Stimulated activated CD8-positive, alpha-beta memory T cell treated with anti-CD3 and anti-CD28 coated beads, Interleukin-4, amount 100 ng/mL, for 24 hours (primary cell): Measurements from ENCODE around the gene LRIG2.
"Not testable (repeated sequence)": the region's sequence is repeated elsewhere in the genome, so short reads cannot be mapped to it uniquely, and the experiment has no call there.

Experiments
- DNase-seq: peaks from one replicate; pipeline ENCODE4 v3.0.0-alpha.2; 2020; ENCODE audit warnings: low read depth

LRIG2 gene

GRCh38 chr1:113072757-113073478 is at the start of gene LRIG2:
Gene LRIG2 (plus strand): TSS chr1:113073198. CDS start chr1:113073407, 209 bp downstream.
- peak; percentile 98 for DNase-seq

GRCh38 chr1:113023316-113023715 is 49.7 kb upstream of the LRIG2 start:
- DNase-seq = not testable (repeated sequence)

- no peak for DNase-seq
Observed at GRCh38 chr1:113027007-113027406, 46.0 kb upstream of the LRIG2 start.

- DNase-seq = no peak
Observed at GRCh38 chr1:113027449-113027848, 45.5 kb upstream of the LRIG2 start.

GRCh38 chr1:113029822-113030221 is 43.2 kb upstream of the LRIG2 start:
- no peak for DNase-seq

GRCh38 chr1:113031171-113031933 is 41.6 kb upstream of the LRIG2 start:
- DNase-seq = no peak

- DNase-seq = no peak
Observed at GRCh38 chr1:113035086-113035485, 37.9 kb upstream of the LRIG2 start.

GRCh38 chr1:113036639-113037321 is 36.2 kb upstream of the LRIG2 start:
- no peak for DNase-seq

GRCh38 chr1:113040041-113040440 is 33.0 kb upstream of the LRIG2 start:
- DNase-seq = no peak

- no peak for DNase-seq
Observed at GRCh38 chr1:113040718-113041412, 32.1 kb upstream of the LRIG2 start.

- no peak for DNase-seq
Observed at GRCh38 chr1:113041569-113042284, 31.3 kb upstream of the LRIG2 start.

GRCh38 chr1:113042285-113043143 is 30.5 kb upstream of the LRIG2 start:
- no peak for DNase-seq

- not testable (repeated sequence) for DNase-seq
Observed at GRCh38 chr1:113043144-113043488, 29.9 kb upstream of the LRIG2 start.

- DNase-seq = no peak
Observed at GRCh38 chr1:113046569-113046968, 26.4 kb upstream of the LRIG2 start.

GRCh38 chr1:113048064-113048463 is 24.9 kb upstream of the LRIG2 start:
- DNase-seq = no peak

GRCh38 chr1:113053344-113054126 is 19.5 kb upstream of the LRIG2 start:
- DNase-seq = no peak

GRCh38 chr1:113055570-113055969 is 17.4 kb upstream of the LRIG2 start:
- no peak for DNase-seq

- DNase-seq = no peak
Observed at GRCh38 chr1:113057006-113057405, 16.0 kb upstream of the LRIG2 start.

GRCh38 chr1:113058941-113059706 is 13.9 kb upstream of the LRIG2 start:
- no peak for DNase-seq
